Measurements from ENCODE around the gene SPTBN1. TPM values are rescaled to one million over a fixed set of nuclear protein-coding genes. Genes with fewer than 3 reads are reported as not detected.

The SPTBN1 gene
- total and polyA plus RNA-seq, 8 donors = 28.7 to 475 (median 193) TPM

GRCh38 chr2:54672590-54673456 lies 216.7 kb downstream of the SPTBN1 start:
- Histone ChIP-seq H3K27me3 (no peaks in the 10 kb centered on the region), H3K4me1 (peaks cover 30 to 77% (median 57%) of the 10 kb centered on the region in 4 donors), H3K9me3 (no peaks in the 10 kb centered on the region), H3K4me3 (peak overlapping the region in 3 of 4 donors; percentile 5 to 27 (median 11)), H3K36me3 (peaks cover 5 to 30% (median 23%) of the 10 kb centered on the region in 4 donors), H3K27ac (peak overlapping the region; percentile 84 to 93 (median 87))
- intact Hi-C loops (cut with DNase I; ENCODE audit: low total_unique reads) = no loop called here
- TF ChIP-seq POLR2A (IDR thresholded peaks at IDR 0.05) (no peak), EP300 (IDR thresholded peaks at IDR 0.05) (no peak), POLR2AphosphoS5 (IDR thresholded peaks at IDR 0.05) (no peak)
- TF ChIP-seq, protein P1, sequence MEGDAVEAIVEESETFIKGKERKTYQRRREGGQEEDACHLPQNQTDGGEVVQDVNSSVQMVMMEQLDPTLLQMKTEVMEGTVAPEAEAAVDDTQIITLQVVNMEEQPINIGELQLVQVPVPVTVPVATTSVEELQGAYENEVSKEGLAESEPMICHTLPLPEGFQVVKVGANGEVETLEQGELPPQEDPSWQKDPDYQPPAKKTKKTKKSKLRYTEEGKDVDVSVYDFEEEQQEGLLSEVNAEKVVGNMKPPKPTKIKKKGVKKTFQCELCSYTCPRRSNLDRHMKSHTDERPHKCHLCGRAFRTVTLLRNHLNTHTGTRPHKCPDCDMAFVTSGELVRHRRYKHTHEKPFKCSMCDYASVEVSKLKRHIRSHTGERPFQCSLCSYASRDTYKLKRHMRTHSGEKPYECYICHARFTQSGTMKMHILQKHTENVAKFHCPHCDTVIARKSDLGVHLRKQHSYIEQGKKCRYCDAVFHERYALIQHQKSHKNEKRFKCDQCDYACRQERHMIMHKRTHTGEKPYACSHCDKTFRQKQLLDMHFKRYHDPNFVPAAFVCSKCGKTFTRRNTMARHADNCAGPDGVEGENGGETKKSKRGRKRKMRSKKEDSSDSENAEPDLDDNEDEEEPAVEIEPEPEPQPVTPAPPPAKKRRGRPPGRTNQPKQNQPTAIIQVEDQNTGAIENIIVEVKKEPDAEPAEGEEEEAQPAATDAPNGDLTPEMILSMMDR (IDR thresholded peaks at IDR 0.05) = no peak
- WGBS, 5 donors = 21 to 41% (median 35%) methylated on average over 12 of the region's 12 CpGs
- peak in 1 of 2 donors; percentile 71 for DNase-seq

DNA sequence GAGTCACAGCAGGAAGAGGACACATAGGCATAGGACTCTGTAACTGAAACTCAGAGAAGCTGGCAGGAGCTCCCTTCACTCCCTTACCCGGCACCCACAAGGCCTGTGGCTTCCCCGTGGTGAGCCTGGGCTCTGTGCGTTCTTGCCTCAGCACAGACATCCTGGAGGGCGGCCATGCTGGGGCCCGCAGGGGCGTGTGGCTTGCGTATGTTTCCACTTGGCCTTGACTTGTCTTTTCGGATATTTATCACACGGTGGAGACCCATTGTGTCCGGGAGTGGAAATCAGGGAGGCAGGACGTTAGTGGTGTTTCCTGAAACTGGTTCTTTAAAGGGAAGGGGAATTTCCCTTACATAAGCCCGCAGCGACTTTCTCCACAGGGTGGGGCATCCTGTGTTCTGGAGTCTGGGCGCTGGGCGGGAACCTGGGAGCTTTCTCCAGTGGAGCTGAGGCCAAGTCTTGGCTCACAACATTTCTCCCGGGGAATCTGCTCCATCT lies 217.4 kb downstream of the SPTBN1 start:
- H3K4me1 ChIP-seq = peaks cover 30 to 70% (median 50%) of the 10 kb centered on the region in 4 donors
- peak overlapping the region in 3 of 4 donors; percentile 5 to 27 (median 11) for H3K4me3 ChIP-seq
- H3K36me3 ChIP-seq = peaks cover 0 to 22% (median 16%) of the 10 kb centered on the region in 4 donors
- WGBS, 5 donors = 6 to 16% (median 12%) methylated on average over 16 of the region's 16 CpGs
- H3K27ac ChIP-seq = peak overlapping the region; percentile 84 to 93 (median 87)
- intact Hi-C loops (cut with DNase I; ENCODE audit: low total_unique reads) = no loop called here
- TF ChIP-seq, protein P1 (IDR thresholded peaks at IDR 0.05) = no peak
- TF ChIP-seq POLR2AphosphoS5 (IDR thresholded peaks at IDR 0.05) (peak in 1 of 3 donors; percentile 63), EP300 (IDR thresholded peaks at IDR 0.05) (peak; percentile 43), POLR2A (IDR thresholded peaks at IDR 0.05) (no peak)
- DNase-seq = peak; percentile 84 to 88
- H3K9me3 ChIP-seq = no peaks in the 10 kb centered on the region
- H3K27me3 ChIP-seq = no peaks in the 10 kb centered on the region

DNA sequence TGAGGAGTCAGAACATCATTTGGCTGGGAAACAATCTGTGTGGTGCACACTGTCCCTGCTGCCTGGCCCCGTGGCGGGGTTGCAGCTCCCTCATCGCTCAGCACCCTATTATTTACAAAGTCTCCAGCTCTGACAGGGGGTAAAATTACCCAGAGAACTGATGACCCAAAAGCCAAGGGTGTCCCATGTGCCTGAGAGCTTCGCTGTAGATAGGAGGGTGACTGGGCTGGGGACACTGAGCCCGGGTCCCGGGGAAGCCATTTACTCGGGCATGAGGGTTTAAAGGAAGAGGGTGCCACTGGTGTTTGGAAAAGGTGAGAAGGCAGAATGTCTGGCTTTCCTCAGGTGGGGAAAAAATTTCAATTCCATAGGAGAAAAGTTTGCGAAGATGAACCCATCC lies 219.2 kb downstream of the SPTBN1 start:
- TF ChIP-seq EP300 (IDR thresholded peaks at IDR 0.05) = no peak
- no peak for TF ChIP-seq POLR2AphosphoS5 (IDR thresholded peaks at IDR 0.05)
- no peak for TF ChIP-seq POLR2A (IDR thresholded peaks at IDR 0.05)
- TF ChIP-seq, protein P1 (IDR thresholded peaks at IDR 0.05) = no peak
- peaks cover 19 to 53% (median 37%) of the 10 kb centered on the region in 4 donors for H3K4me1 ChIP-seq
- DNase-seq = no peak
- WGBS, 5 donors = 83 to 93% (median 90%) methylated on average over 8 of the region's 8 CpGs
- H3K9me3 ChIP-seq = no peaks in the 10 kb centered on the region
- no peak overlapping the region for H3K27ac ChIP-seq
- H3K27me3 ChIP-seq = no peaks in the 10 kb centered on the region
- intact Hi-C loops (cut with DNase I; ENCODE audit: low total_unique reads) = no loop called here
- peaks cover 0 to 9% (median 6%) of the 10 kb centered on the region in 4 donors for H3K36me3 ChIP-seq
- no peak overlapping the region for H3K4me3 ChIP-seq

DNA sequence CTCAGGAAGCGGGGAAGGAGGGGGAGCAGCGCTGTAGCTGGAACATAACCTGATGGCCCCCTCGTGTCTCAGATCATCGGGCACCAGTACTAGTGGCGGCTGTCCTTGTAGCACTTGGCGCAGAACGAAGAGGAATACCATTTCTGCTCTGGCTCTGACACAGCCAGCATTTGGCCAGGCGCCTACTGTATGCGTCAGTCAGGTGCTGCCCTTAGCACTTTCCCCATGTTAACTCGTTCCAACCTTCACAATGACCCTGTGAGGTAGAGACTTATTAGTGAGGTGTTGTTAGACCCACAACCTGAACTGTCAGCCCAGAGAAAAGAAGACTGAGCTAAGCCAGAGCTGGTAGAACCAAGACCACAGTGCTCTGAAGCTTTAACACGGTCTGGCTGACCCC lies 219.6 kb downstream of the SPTBN1 start:
- peaks cover 17 to 48% (median 34%) of the 10 kb centered on the region in 4 donors for H3K4me1 ChIP-seq
- TF ChIP-seq POLR2A (IDR thresholded peaks at IDR 0.05) = no peak
- peak in 1 of 3 donors; percentile 7 for TF ChIP-seq POLR2AphosphoS5 (IDR thresholded peaks at IDR 0.05)
- no peak for TF ChIP-seq EP300 (IDR thresholded peaks at IDR 0.05)
- TF ChIP-seq, protein P1 (IDR thresholded peaks at IDR 0.05) = no peak
- intact Hi-C loops (cut with DNase I; ENCODE audit: low total_unique reads) = no loop called here
- peaks cover 0 to 4% (median 2%) of the 10 kb centered on the region in 4 donors for H3K36me3 ChIP-seq
- 36 to 69% (median 44%) methylated on average over 11 of the region's 11 CpGs for WGBS, 5 donors
- H3K4me3 ChIP-seq = no peak overlapping the region
- H3K27me3 ChIP-seq = no peaks in the 10 kb centered on the region
- peak; percentile 39 to 76 for DNase-seq
- no peak overlapping the region for H3K27ac ChIP-seq
- no peaks in the 10 kb centered on the region for H3K9me3 ChIP-seq

Measured in stomach (tissue), 9 donors.